ENCODE measurements around the gene IL10RA.

- TF ChIP-seq CTCF (conservative IDR thresholded peaks at IDR 0.05; ENCODE audit: low read length): no peak
- TF ChIP-seq EZH2phosphoT487 (IDR thresholded peaks at IDR 0.05; ENCODE audit: borderline replicate concordance, low read depth, low read length): no peak
Observed at GRCh38 chr11:117979481-117980211, 6.5 kb upstream of the IL10RA start.

Data from OCI-LY7 (cell line).